GM18526 (cell line): ENCODE data around the gene PEF1.

ENCODE experiments used
- POLR2A ChIP-seq: IDR thresholded peaks from 3 replicates; pipeline ENCODE4 v1.6.1; 2011; ENCODE audit not compliant: insufficient read length; ENCODE audit errors: extremely low read depth

Gene PEF1

GRCh38 chr1:31583082-31583994, 61.3 kb downstream of the PEF1 start:
- TF ChIP-seq POLR2A: no peak

GRCh38 chr1:31581821-31582810, 62.6 kb downstream of the PEF1 start:
- TF ChIP-seq POLR2A: no peak

DNA sequence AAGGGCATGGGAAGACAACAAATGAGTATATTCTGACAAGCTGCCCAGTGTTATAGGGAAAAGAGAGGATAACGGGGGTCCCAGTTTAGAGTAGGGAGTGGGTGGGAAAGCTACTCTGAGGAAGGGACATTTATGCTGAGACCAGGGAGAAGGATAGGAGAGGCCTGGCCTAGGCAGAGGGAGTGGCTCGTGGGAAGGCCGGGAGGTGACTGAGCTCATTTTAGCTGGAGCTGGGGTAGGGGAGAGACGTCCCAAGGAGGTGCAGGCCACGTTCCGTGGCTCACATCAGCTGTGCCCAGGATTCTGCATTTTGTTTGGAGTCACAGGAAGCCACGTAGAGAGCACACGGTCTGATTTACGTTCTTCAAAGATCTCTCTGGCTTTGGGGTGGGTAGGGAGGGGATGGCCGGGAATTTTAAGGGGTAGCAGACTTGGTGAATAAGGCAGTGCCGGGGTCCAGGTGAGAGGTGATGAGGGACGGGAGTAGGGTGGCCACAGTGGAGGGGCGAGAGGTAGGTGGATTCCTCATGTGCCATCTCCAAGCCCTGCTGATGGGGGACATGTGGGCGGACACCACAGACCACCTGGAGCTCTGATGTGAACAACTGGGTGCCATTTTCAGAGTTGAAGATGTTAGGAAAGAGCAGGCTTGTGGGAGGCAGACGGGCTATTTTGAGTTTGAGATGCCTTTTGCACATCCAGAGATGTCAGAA, 63.6 kb downstream of the PEF1 start:
- TF ChIP-seq POLR2A: no peak

DNA sequence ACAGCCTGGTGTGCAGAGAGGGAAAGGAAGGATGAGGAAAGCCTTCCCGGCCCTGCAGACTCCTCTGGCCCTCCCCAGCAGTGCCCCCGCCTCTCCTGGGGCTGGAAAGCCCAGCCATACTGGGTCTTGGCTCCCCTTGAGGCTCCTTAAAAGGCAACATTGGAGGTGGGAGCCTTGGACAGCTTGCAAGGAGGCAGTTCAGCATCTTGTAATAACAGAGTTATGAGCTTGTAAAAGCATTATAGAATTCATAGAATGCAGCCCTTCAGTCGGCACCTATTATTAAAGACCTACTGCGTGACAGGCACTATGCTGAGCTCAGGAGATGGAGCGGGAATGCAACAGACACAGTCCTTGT, 64.2 kb downstream of the PEF1 start:
- TF ChIP-seq POLR2A: no peak
